ENCODE measurements around the gene CSMD2.

CSMD2 gene

GRCh38 chr1:33906156-33906555, 258.9 kb downstream of the CSMD2 start:
- Histone ChIP-seq H3K9ac (ENCODE audit: low read depth, low read length) (no peak overlapping the region), H3K36me3 (ENCODE audit: insufficient read depth, low read length) (no peaks in the 10 kb centered on the region), H3K27me3 (ENCODE audit: control insufficient read depth, insufficient read depth, low read length) (no peaks in the 10 kb centered on the region), H3K4me2 (ENCODE audit: low read length) (no peak overlapping the region), H3K4me3 (ENCODE audit: low read length) (no peak overlapping the region), H3K9me3 (replicated peaks; ENCODE audit: low read length) (no peaks in the 10 kb centered on the region), H3K4me1 (ENCODE audit: control insufficient read depth, insufficient read depth, low read length) (no peaks in the 10 kb centered on the region)

DNA sequence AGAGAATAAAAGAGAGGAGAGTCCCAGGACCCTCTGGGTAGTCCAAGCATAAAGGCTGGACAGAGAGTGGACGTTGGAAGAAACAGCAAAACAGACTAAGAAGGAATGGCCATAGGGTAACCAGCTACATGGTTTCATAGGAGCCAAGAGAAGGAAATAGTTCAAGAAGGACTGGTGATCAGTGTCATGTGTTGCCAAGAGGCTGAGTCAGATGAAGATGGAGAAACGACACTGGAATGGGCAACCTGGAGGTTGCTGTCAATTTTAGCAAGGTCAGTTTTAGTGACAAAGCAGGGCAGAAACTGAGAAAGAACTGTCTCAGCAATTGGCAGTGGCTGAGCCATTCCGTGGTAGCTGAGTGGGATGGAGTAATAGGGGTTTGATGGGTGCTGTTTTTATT, 259.8 kb downstream of the CSMD2 start:
- no peak overlapping the region for H3K9ac ChIP-seq (ENCODE audit: low read depth, low read length)

GRCh38 chr1:33903210-33903589, 261.8 kb downstream of the CSMD2 start:
- H3K27me3 ChIP-seq (ENCODE audit: control insufficient read depth, insufficient read depth, low read length), result no peaks in the 10 kb centered on the region
- H3K4me3 ChIP-seq (ENCODE audit: low read length), result no peak overlapping the region
- no peak overlapping the region for H3K9ac ChIP-seq (ENCODE audit: low read depth, low read length)
- H3K9me3 ChIP-seq (replicated peaks; ENCODE audit: low read length), result no peaks in the 10 kb centered on the region
- no peak overlapping the region for H3K4me2 ChIP-seq (ENCODE audit: low read length)
- H3K4me1 ChIP-seq (ENCODE audit: control insufficient read depth, insufficient read depth, low read length), result no peaks in the 10 kb centered on the region
- H3K36me3 ChIP-seq (ENCODE audit: insufficient read depth, low read length), result no peaks in the 10 kb centered on the region

More for the DNA sequence above, 259.8 kb downstream of the CSMD2 start:
- H3K36me3 ChIP-seq (ENCODE audit: insufficient read depth, low read length), result no peaks in the 10 kb centered on the region
- no peak overlapping the region for H3K4me2 ChIP-seq (ENCODE audit: low read length)
- H3K9me3 ChIP-seq (replicated peaks; ENCODE audit: low read length), result no peaks in the 10 kb centered on the region
- H3K4me3 ChIP-seq (ENCODE audit: low read length), result no peak overlapping the region
- H3K4me1 ChIP-seq (ENCODE audit: control insufficient read depth, insufficient read depth, low read length), result no peaks in the 10 kb centered on the region
- no peaks in the 10 kb centered on the region for H3K27me3 ChIP-seq (ENCODE audit: control insufficient read depth, insufficient read depth, low read length)

GRCh38 chr1:33902486-33903209, 262.4 kb downstream of the CSMD2 start:
- Histone ChIP-seq H3K27me3 (ENCODE audit: control insufficient read depth, insufficient read depth, low read length) (no peaks in the 10 kb centered on the region), H3K4me1 (ENCODE audit: control insufficient read depth, insufficient read depth, low read length) (no peaks in the 10 kb centered on the region), H3K9ac (ENCODE audit: low read depth, low read length) (no peak overlapping the region), H3K9me3 (replicated peaks; ENCODE audit: low read length) (no peaks in the 10 kb centered on the region), H3K36me3 (ENCODE audit: insufficient read depth, low read length) (no peaks in the 10 kb centered on the region), H3K4me2 (ENCODE audit: low read length) (no peak overlapping the region), H3K4me3 (ENCODE audit: low read length) (no peak overlapping the region)

GRCh38 chr1:33899746-33900145, 265.3 kb downstream of the CSMD2 start:
- Histone ChIP-seq H3K4me3 (ENCODE audit: low read length) (no peak overlapping the region), H3K9me3 (replicated peaks; ENCODE audit: low read length) (no peaks in the 10 kb centered on the region), H3K36me3 (ENCODE audit: insufficient read depth, low read length) (no peaks in the 10 kb centered on the region), H3K4me2 (ENCODE audit: low read length) (no peak overlapping the region), H3K4me1 (ENCODE audit: control insufficient read depth, insufficient read depth, low read length) (no peaks in the 10 kb centered on the region), H3K27me3 (ENCODE audit: control insufficient read depth, insufficient read depth, low read length) (no peaks in the 10 kb centered on the region), H3K9ac (ENCODE audit: low read depth, low read length) (no peak overlapping the region)

GRCh38 chr1:33898881-33899280, 266.1 kb downstream of the CSMD2 start:
- H3K4me1 ChIP-seq (ENCODE audit: control insufficient read depth, insufficient read depth, low read length), result no peaks in the 10 kb centered on the region
- H3K4me3 ChIP-seq (ENCODE audit: low read length), result no peak overlapping the region
- no peaks in the 10 kb centered on the region for H3K36me3 ChIP-seq (ENCODE audit: insufficient read depth, low read length)
- no peaks in the 10 kb centered on the region for H3K27me3 ChIP-seq (ENCODE audit: control insufficient read depth, insufficient read depth, low read length)
- no peaks in the 10 kb centered on the region for H3K9me3 ChIP-seq (replicated peaks; ENCODE audit: low read length)
- H3K4me2 ChIP-seq (ENCODE audit: low read length), result no peak overlapping the region
- no peak overlapping the region for H3K9ac ChIP-seq (ENCODE audit: low read depth, low read length)

DNA sequence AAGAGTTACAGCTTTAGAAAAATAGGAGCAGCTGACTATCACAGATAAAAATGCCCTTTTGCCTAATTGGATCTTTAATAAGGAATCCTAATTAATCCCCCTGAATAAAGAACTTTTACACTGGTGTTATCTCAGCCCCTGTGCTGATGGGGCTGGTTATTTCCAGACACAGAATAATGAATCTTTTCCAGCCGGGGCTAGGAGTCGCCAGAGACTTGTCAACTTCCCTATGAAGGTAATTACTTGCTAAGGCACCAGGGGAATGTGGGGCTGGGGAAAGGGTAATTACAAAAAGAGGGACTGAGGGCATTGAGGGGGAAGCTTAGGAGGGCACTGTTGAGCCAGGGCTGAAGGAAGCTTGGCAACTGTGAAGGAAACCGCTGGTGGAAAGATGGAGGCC, 266.6 kb downstream of the CSMD2 start:
- H3K4me3 ChIP-seq (ENCODE audit: low read length), result no peak overlapping the region
- no peak overlapping the region for H3K4me2 ChIP-seq (ENCODE audit: low read length)
- H3K9ac ChIP-seq (ENCODE audit: low read depth, low read length), result no peak overlapping the region
- H3K9me3 ChIP-seq (replicated peaks; ENCODE audit: low read length), result no peaks in the 10 kb centered on the region
- H3K4me1 ChIP-seq (ENCODE audit: control insufficient read depth, insufficient read depth, low read length), result no peaks in the 10 kb centered on the region
- no peaks in the 10 kb centered on the region for H3K27me3 ChIP-seq (ENCODE audit: control insufficient read depth, insufficient read depth, low read length)
- no peaks in the 10 kb centered on the region for H3K36me3 ChIP-seq (ENCODE audit: insufficient read depth, low read length)

DNA sequence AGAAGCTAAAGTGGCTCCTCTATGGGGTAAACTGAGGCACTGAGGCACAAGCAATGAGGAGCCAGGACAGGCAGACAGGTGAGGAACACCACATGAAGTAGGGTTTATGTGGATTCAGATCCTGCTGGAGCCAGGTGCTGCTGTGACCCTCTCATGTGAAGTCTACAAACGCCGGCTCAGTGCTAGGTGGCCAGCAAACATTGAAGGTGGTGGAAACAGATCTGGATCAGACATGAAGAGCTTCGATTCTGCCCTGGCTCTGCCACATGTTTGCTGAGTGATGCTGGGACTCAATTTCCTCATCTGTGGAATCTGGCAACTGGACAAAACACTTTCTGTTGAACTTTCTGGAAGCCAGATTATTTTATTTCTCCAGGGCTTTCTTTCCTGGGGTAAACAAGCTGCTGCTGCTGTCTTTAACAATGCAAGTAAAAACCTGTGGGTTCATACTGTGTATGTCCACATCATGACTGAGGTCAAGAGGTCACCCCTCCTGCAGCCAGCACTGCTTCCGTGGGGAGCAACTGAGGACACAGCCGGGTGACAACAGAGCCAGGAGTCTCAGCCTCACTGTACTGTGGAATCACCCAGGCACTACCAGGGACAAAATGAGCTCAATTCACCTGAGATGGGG, 267.8 kb downstream of the CSMD2 start:
- Histone ChIP-seq H3K36me3 (ENCODE audit: insufficient read depth, low read length) (no peaks in the 10 kb centered on the region), H3K9ac (ENCODE audit: low read depth, low read length) (no peak overlapping the region), H3K4me2 (ENCODE audit: low read length) (no peak overlapping the region), H3K4me1 (ENCODE audit: control insufficient read depth, insufficient read depth, low read length) (no peaks in the 10 kb centered on the region), H3K27me3 (ENCODE audit: control insufficient read depth, insufficient read depth, low read length) (no peaks in the 10 kb centered on the region), H3K9me3 (replicated peaks; ENCODE audit: low read length) (no peaks in the 10 kb centered on the region), H3K4me3 (ENCODE audit: low read length) (no peak overlapping the region)

GRCh38 chr1:33895976-33896375, 269.1 kb downstream of the CSMD2 start:
- Histone ChIP-seq H3K27me3 (ENCODE audit: control insufficient read depth, insufficient read depth, low read length) (no peaks in the 10 kb centered on the region), H3K4me1 (ENCODE audit: control insufficient read depth, insufficient read depth, low read length) (no peaks in the 10 kb centered on the region), H3K4me3 (ENCODE audit: low read length) (no peak overlapping the region), H3K9me3 (replicated peaks; ENCODE audit: low read length) (no peaks in the 10 kb centered on the region), H3K9ac (ENCODE audit: low read depth, low read length) (no peak overlapping the region), H3K4me2 (ENCODE audit: low read length) (no peak overlapping the region), H3K36me3 (ENCODE audit: insufficient read depth, low read length) (no peaks in the 10 kb centered on the region)

- H3K36me3 ChIP-seq (ENCODE audit: insufficient read depth, low read length), result no peaks in the 10 kb centered on the region
- H3K27me3 ChIP-seq (ENCODE audit: control insufficient read depth, insufficient read depth, low read length), result no peaks in the 10 kb centered on the region
- H3K4me2 ChIP-seq (ENCODE audit: low read length), result no peak overlapping the region
- no peak overlapping the region for H3K9ac ChIP-seq (ENCODE audit: low read depth, low read length)
- no peaks in the 10 kb centered on the region for H3K9me3 ChIP-seq (replicated peaks; ENCODE audit: low read length)
- no peaks in the 10 kb centered on the region for H3K4me1 ChIP-seq (ENCODE audit: control insufficient read depth, insufficient read depth, low read length)
- no peak overlapping the region for H3K4me3 ChIP-seq (ENCODE audit: low read length)
Measured at GRCh38 chr1:33895396-33895795, 269.6 kb downstream of the CSMD2 start.

DNA sequence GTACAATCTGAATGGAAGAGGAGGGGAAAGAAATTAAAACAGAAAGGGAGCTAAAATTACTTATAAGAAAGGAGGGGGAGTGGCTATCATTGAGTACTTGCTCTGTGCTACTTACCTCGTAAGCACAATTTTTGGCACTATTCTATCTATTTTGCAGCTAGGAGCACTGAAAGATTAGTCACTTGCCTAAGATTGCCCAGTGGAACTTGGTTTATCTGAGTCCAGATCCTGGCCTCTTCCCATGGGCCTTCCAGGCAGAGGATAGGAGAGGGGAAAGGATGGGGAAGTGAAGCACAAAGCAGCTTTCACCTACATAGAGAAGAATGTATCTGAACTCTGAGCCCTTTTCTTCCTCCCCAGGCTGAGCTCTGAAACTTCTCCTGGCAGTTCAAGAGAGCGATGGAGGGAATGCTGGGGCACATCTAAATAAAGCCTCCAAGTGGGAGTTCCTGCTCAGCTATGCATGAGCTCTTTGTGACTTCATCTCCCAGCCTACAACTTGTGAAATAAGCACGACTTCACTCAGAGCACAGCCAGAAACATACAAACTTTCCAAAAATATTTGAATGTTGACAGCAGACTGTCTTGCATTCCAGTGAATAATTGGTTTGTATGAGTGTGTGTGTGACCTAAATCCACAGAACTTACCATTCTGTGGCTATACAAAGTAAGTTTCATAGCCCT, 271.7 kb downstream of the CSMD2 start:
- Histone ChIP-seq H3K9ac (ENCODE audit: low read depth, low read length) (no peak overlapping the region), H3K4me2 (ENCODE audit: low read length) (no peak overlapping the region), H3K4me1 (ENCODE audit: control insufficient read depth, insufficient read depth, low read length) (no peaks in the 10 kb centered on the region), H3K27me3 (ENCODE audit: control insufficient read depth, insufficient read depth, low read length) (no peaks in the 10 kb centered on the region), H3K36me3 (ENCODE audit: insufficient read depth, low read length) (no peaks in the 10 kb centered on the region), H3K9me3 (replicated peaks; ENCODE audit: low read length) (no peaks in the 10 kb centered on the region), H3K4me3 (ENCODE audit: low read length) (no peak overlapping the region)

Data from skeletal muscle satellite cell (primary cell).